Glutamatergic neuron (in vitro differentiated cells): Measurements from ENCODE around the gene KIF1B. TPM values are rescaled to one million over a fixed set of nuclear protein-coding genes. Genes with fewer than 3 reads are reported as not detected.

Experiments
- DNase-seq: peaks from one replicate; pipeline ENCODE4 v3.0.0; 2022
- H3K27ac Mint-ChIP-seq: one replicate; pipeline ENCODE4 v1.8.0; 2020; ENCODE audit warnings: mild to moderate bottlenecking, mixed read lengths, inconsistent platforms; ENCODE audit not compliant: unreplicated experiment
- H3K27me3 Mint-ChIP-seq: one replicate; pipeline ENCODE4 v1.8.0; 2020; ENCODE audit warnings: mild to moderate bottlenecking, moderate library complexity, mixed read lengths, inconsistent platforms; ENCODE audit not compliant: unreplicated experiment
- H3K36me3 Mint-ChIP-seq: one replicate; pipeline ENCODE4 v1.8.0; 2020; ENCODE audit warnings: mild to moderate bottlenecking, mixed read lengths, inconsistent platforms; ENCODE audit not compliant: unreplicated experiment
- H3K4me1 Mint-ChIP-seq: one replicate; pipeline ENCODE4 v1.8.0; 2020; ENCODE audit warnings: mild to moderate bottlenecking, low read depth, mixed read lengths, inconsistent platforms; ENCODE audit not compliant: unreplicated experiment
- H3K4me3 Mint-ChIP-seq: one replicate; pipeline ENCODE4 v1.8.0; 2020; ENCODE audit warnings: mild to moderate bottlenecking, mixed read lengths, inconsistent platforms; ENCODE audit not compliant: unreplicated experiment
- H3K9me3 Mint-ChIP-seq: one replicate; pipeline ENCODE4 v1.8.0; 2020; ENCODE audit warnings: mild to moderate bottlenecking, moderate library complexity, mixed read lengths, inconsistent platforms; ENCODE audit not compliant: unreplicated experiment
- total RNA-seq: library from RNA; stranded (reverse); fragmentation: NEBNext Ultra II Directional; extraction: Animal tissue kit (Norgen Biotek cat#: 25700); gene quantifications from one replicate; pipeline ENCODE4 v1.2.1, GENCODE V29; 2021; ENCODE audit not compliant: unreplicated experiment
- TF ChIP-seq, protein P1 (sequence below): fragments of 200-600 bp; sonication (generic); IDR thresholded peaks from one replicate; pipeline ENCODE4 v1.5.0; 2021; ENCODE audit not compliant: partially characterized antibody, unreplicated experiment

KIF1B gene
- total RNA-seq, 1 donor from 2014 or later = 261 TPM

DNA sequence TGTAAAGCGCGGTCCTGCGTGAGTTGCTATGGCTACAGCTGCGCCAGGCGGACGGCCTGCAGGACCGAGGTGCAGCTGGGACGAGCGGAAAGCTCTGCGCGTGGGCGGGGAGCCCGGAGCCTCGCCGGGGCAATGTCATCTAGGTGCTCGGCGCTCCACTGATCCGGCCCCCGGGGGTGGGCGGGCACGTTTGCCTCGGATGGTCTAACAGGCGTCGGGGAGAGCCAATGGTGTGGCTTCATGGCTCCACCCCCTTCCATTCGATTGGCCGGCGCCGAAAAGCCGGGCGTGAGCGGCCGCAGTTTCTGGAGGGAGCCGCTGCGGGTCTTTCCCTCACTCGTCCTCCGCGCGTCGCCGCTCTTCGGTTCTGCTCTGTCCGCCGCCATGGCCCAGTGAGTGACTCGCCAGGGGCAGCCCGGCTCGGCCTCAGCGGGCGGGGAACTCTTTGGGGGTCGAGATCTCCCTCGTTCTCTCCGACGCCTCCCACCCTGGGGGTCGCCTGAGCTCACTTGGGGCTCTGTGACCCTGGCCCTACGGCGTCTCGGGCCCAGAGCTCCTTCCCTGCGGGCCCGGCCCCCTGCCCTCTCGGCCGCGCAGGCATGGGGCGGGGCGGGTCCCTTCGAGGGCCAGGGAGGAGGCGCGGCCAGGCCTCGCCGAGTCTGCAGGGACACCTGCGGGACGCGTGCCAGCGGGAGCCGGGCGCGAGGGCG, 188.5 kb downstream of the KIF1B start, which contains the start of gene PGD:
TSS of gene PGD (plus strand) at position 331 of the 710 bp plus-strand sequence. CDS start at position 385, 54 bp downstream.
- Mint-ChIP-seq H3K4me3 (peak within 1 kb of the TSS; percentile 100), H3K9me3 (peaks cover 19% of the 10 kb centered on the region), H3K36me3 (no peaks in the 10 kb centered on the region), H3K4me1 (peaks cover 3% of the 10 kb centered on the region), H3K27me3 (peaks cover 14% of the 10 kb centered on the region), H3K27ac (peak within 1 kb of the TSS; percentile 99)
- TF ChIP-seq, protein P1, sequence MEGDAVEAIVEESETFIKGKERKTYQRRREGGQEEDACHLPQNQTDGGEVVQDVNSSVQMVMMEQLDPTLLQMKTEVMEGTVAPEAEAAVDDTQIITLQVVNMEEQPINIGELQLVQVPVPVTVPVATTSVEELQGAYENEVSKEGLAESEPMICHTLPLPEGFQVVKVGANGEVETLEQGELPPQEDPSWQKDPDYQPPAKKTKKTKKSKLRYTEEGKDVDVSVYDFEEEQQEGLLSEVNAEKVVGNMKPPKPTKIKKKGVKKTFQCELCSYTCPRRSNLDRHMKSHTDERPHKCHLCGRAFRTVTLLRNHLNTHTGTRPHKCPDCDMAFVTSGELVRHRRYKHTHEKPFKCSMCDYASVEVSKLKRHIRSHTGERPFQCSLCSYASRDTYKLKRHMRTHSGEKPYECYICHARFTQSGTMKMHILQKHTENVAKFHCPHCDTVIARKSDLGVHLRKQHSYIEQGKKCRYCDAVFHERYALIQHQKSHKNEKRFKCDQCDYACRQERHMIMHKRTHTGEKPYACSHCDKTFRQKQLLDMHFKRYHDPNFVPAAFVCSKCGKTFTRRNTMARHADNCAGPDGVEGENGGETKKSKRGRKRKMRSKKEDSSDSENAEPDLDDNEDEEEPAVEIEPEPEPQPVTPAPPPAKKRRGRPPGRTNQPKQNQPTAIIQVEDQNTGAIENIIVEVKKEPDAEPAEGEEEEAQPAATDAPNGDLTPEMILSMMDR = no peak
- peak; percentile 99 for DNase-seq

DNA sequence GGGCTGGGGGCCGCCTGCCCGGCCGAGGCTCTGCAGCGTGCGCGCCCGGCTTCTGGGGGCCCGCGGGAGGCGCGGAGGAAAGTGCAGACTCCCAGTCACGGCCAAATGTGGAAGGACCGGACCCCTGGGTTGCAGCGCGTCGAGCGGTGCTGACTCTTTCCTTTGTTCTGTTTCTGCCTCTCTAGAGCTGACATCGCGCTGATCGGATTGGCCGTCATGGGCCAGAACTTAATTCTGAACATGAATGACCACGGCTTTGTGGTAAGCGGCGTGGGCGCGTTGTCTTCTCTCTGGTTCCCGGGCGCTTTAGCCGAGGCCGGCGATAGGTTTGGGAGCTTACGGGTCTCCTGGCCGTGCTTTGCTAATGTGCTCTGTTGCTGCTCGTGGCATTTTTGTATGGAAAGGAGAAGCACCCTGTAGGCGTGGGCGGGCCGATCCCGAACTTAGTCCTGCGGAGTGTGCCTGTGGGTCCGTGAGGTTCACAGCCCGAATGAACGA, 189.1 kb downstream of the KIF1B start:
- Mint-ChIP-seq H3K9me3 (peaks cover 19% of the 10 kb centered on the region), H3K27me3 (peaks cover 14% of the 10 kb centered on the region), H3K4me1 (peaks cover 3% of the 10 kb centered on the region), H3K36me3 (no peaks in the 10 kb centered on the region), H3K27ac (peak overlapping the region; percentile 99), H3K4me3 (peak overlapping the region; percentile 100)
- TF ChIP-seq, protein P1 = no peak
- peak; percentile 42 for DNase-seq

DNA sequence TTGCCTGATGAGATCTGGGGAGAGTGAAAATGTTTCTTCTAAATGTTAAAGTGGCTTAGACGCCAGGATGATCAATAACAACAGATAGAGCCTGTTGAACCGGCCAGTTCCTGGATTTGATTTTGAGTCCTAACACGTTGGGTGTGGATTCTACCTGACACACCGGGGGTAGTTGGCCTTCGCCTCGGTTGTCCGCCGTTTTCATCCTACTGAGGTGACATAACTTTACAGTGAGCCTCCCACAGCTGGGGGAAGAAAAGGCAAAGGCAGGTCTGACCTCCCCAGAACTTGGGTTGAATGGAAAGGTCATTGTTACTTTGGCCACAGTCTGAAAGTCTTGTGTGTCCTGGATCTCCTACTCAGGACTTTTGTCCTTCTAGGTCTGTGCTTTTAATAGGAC, 189.6 kb downstream of the KIF1B start:
- DNase-seq = no peak
- Mint-ChIP-seq H3K27ac (peak overlapping the region; percentile 99), H3K36me3 (no peaks in the 10 kb centered on the region), H3K4me1 (peaks cover 3% of the 10 kb centered on the region), H3K9me3 (peaks cover 19% of the 10 kb centered on the region), H3K4me3 (peak overlapping the region; percentile 100), H3K27me3 (peaks cover 14% of the 10 kb centered on the region)
- TF ChIP-seq, protein P1 = no peak

DNA sequence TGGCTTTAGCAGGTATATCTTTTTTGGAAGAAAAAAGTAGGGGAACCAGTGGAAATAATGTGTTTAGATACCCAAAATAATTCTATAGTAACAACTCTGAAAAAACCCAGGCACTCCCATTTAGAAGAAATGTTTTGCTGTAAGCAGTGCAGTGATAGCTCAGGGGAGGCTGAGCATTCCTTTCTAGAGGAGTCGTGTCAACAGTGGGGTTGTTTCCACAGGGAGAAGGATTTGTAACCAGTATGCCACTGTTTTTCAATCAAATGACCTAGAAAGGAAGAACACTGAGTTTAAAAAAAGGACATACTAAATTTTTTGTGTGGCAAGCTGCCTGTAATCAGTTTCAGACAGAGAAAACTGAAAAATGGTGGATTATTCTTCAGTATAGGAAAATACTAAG, 190.9 kb downstream of the KIF1B start:
- H3K27me3 Mint-ChIP-seq = peaks cover 14% of the 10 kb centered on the region
- peak overlapping the region; percentile 36 for H3K27ac Mint-ChIP-seq
- DNase-seq = no peak
- peak overlapping the region; percentile 100 for H3K4me3 Mint-ChIP-seq
- H3K9me3 Mint-ChIP-seq = peaks cover 19% of the 10 kb centered on the region
- H3K36me3 Mint-ChIP-seq = no peaks in the 10 kb centered on the region
- peaks cover 3% of the 10 kb centered on the region for H3K4me1 Mint-ChIP-seq
- TF ChIP-seq, protein P1 = no peak

DNA sequence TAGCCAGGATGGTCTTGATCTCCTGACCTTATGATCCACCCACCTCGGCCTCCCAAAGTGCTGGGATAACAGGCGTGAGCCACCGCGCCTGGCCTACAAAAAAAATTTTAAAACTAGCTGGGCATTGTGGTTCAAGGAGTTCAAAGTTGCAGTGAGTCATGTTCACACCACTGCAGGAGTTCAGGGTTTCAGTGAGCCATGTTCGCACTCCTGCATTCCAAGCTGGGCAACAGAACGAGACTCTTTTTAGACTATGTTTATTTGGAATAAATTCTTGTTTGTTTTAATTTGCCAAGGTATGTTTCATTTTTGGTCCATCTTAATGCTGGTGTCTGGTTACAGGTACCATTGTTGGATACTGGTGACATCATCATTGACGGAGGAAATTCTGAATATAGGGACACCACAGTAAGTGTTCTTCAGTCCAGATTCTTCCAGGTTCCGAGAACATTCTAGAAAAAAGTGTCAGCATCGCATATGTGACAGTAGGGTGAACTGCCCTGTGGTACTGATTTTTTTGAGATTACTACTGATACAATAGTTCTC, 192.4 kb downstream of the KIF1B start:
- peaks cover 3% of the 10 kb centered on the region for H3K4me1 Mint-ChIP-seq
- TF ChIP-seq, protein P1 = no peak
- H3K27me3 Mint-ChIP-seq = peaks cover 14% of the 10 kb centered on the region
- H3K36me3 Mint-ChIP-seq = no peaks in the 10 kb centered on the region
- H3K4me3 Mint-ChIP-seq = no peak overlapping the region
- no peak for DNase-seq
- no peak overlapping the region for H3K27ac Mint-ChIP-seq
- H3K9me3 Mint-ChIP-seq = peaks cover 15% of the 10 kb centered on the region
